Dermis microvascular lymphatic vessel endothelial cell (primary cell): ENCODE measurements around the gene KCNH1. TPM values are rescaled to one million over a fixed set of nuclear protein-coding genes. Genes with fewer than 3 reads are reported as not detected.
"Not testable (repeated sequence)": the region's sequence is repeated elsewhere in the genome, so short reads cannot be mapped to it uniquely, and the experiment has no call there.

Source experiments
- DNase-seq, 2 donors: peaks; one replicate each; pipeline versions ENCODE4 v3.0.0 to v3.0.0-alpha.2; 2010; ENCODE audit warnings: low read depth in 2 of 2
- total RNA-seq: library from RNA; depleted of rRNA; stranded (reverse); fragments of >200 nt; gene quantifications from 2 replicates; pipeline ENCODE4 v1.2.1, GENCODE V29; 2014

Gene KCNH1
- total RNA-seq, 1 donor from 2014 or later = not detected

GRCh38 chr1:211009944-211010343 lies 124.0 kb downstream of the KCNH1 start:
- DNase-seq = no peak

- no peak for DNase-seq
Observed at GRCh38 chr1:211007830-211008229, 126.1 kb downstream of the KCNH1 start.

GRCh38 chr1:210995931-210996330 lies 138.0 kb downstream of the KCNH1 start:
- not testable (repeated sequence) for DNase-seq

GRCh38 chr1:210992837-210993236 lies 141.1 kb downstream of the KCNH1 start:
- no peak for DNase-seq

GRCh38 chr1:210989905-210990304 lies 144.0 kb downstream of the KCNH1 start:
- DNase-seq = no peak

- DNase-seq = no peak
Observed at GRCh38 chr1:210981490-210981889, 152.5 kb downstream of the KCNH1 start.

GRCh38 chr1:210980082-210980481 lies 153.9 kb downstream of the KCNH1 start:
- DNase-seq = no peak

- no peak for DNase-seq
Observed at GRCh38 chr1:210978974-210979354, 155.0 kb downstream of the KCNH1 start.

GRCh38 chr1:210978316-210978973 lies 155.5 kb downstream of the KCNH1 start:
- DNase-seq = no peak

- DNase-seq = no peak
Observed at GRCh38 chr1:210951279-210951678, 182.7 kb downstream of the KCNH1 start.

GRCh38 chr1:210949940-210950546 lies 183.9 kb downstream of the KCNH1 start:
- DNase-seq = not testable (repeated sequence)

GRCh38 chr1:210949489-210949888 lies 184.5 kb downstream of the KCNH1 start:
- no peak for DNase-seq

GRCh38 chr1:210949039-210949438 lies 184.9 kb downstream of the KCNH1 start:
- DNase-seq = no peak

- DNase-seq = no peak
Observed at GRCh38 chr1:210944252-210944651, 189.7 kb downstream of the KCNH1 start.

GRCh38 chr1:210942513-210942912 lies 191.4 kb downstream of the KCNH1 start:
- DNase-seq = no peak

- DNase-seq = no peak
Observed at GRCh38 chr1:210940081-210940617, 193.8 kb downstream of the KCNH1 start.

- no peak for DNase-seq
Observed at GRCh38 chr1:210938416-210938925, 195.5 kb downstream of the KCNH1 start.

- no peak for DNase-seq
Observed at GRCh38 chr1:210937846-210938245, 196.1 kb downstream of the KCNH1 start.

GRCh38 chr1:210935905-210936304 lies 198.0 kb downstream of the KCNH1 start:
- no peak for DNase-seq

GRCh38 chr1:210932104-210932503 lies 201.8 kb downstream of the KCNH1 start:
- DNase-seq = no peak

- DNase-seq = no peak
Observed at GRCh38 chr1:210922666-210923065, 211.3 kb downstream of the KCNH1 start.

- DNase-seq = no peak
Observed at GRCh38 chr1:210920716-210921694, 212.9 kb downstream of the KCNH1 start.
